CD4-positive, alpha-beta T cell treated with Interleukin-4 for 1 hour (primary cell): ENCODE results near the gene MCIDAS.

Experiments used
- DNase-seq, 2 donors: peaks; one replicate each; pipeline ENCODE4 v3.0.0-alpha.2; 2020 to 2022

MCIDAS gene

GRCh38 chr5:55222092-55222984 is 4.8 kb downstream of the MCIDAS start:
- DNase-seq: no peak

- no peak for DNase-seq
Measured at GRCh38 chr5:55220433-55221185, 6.5 kb downstream of the MCIDAS start.

- DNase-seq: no peak
Measured at GRCh38 chr5:55219770-55220169, 7.3 kb downstream of the MCIDAS start.

DNA sequence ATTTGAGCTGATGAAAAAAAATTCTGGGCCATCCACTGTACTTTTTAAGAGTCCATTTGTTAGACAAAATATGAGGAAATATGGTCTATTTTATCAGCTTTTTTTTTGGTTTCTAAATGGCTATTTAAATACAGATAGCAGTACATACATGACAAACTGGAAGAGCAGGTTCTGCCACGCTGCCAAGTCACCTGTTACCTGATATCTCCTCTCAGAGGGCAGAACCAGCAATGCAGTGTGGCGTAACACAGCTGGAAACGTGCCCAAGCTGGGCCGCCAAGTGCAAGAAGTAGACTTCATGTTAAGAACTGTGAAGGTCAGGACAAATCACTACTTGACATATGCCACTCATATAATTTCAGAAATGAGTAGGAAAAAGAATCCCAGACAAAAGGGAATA is 8.1 kb downstream of the MCIDAS start:
- DNase-seq: no peak

GRCh38 chr5:55211184-55211874 is 15.8 kb downstream of the MCIDAS start:
- no peak for DNase-seq

GRCh38 chr5:55205001-55205400 is 22.1 kb downstream of the MCIDAS start:
- DNase-seq: no peak

GRCh38 chr5:55191165-55191564 is 36.0 kb downstream of the MCIDAS start:
- DNase-seq: no peak

GRCh38 chr5:55188656-55189540 is 38.2 kb downstream of the MCIDAS start:
- no peak for DNase-seq

DNA sequence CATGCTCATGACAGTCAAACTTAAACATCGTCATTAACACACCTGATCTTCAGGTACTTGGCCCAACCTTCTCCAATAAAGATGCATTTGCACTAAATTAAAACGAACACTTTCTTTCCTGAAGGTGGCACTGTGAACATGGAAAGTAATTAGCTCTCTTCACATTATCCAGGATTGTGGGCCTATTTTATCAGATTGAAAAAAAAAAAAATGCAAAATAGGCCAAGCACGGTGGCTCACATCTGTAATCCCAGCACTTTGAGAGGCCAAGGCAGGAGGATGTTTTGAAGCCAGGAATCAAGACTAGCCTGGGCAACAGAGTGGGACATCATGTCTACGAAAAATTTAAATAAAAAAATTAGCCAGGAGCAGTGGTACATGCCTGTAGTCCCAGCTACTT is 39.7 kb downstream of the MCIDAS start:
- no peak for DNase-seq

GRCh38 chr5:55180016-55180415 is 47.1 kb downstream of the MCIDAS start:
- no peak for DNase-seq

GRCh38 chr5:55177078-55177477 is 50.0 kb downstream of the MCIDAS start:
- DNase-seq: no peak

- DNase-seq: no peak
Measured at GRCh38 chr5:55176176-55176818, 50.8 kb downstream of the MCIDAS start.

DNA sequence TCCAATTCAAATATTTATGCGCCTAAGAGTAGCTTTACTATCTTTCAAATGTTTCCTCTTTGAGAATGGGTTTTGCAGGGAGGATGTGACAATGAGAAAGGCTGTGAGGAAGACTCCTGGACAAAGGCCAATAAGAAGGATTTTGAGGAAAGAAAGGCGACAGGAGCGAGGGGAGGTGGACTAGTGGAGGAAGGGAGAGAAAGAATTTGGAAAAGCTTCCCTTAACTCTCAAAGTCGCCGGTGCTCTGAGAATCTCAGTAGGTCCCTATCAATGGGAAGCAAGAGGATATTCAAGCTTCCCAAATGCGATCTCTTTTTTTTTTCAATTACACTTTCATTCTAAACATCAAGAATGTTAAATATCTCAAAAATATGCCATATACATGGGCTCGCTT is 51.3 kb downstream of the MCIDAS start:
- DNase-seq: no peak

DNA sequence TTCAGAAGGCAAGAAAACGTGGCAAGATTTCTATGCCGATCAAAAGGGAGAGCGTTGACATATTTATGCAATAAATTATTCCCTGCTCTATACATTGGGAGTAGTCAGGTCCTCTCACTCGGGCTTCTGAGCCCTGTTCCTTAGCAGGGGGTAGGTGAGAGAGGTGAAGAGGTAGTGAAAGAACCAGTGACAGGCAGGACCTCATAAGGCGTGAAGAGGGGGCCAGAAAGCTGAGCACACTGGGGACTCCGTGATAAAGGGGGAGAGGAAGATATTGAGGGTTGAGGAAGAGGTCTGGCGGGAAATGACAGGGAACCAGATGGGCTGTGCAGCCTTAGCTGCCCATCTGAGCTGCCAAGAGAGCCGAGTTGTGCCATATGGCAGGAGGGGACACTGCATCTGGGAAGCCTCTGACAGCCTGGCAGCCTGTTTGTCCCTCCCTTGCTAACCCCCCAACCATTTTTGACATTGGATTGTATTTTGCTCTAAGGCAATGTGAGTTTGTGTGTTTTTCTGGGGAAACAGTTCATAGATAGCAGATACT is 53.4 kb downstream of the MCIDAS start:
- DNase-seq: no peak

DNA sequence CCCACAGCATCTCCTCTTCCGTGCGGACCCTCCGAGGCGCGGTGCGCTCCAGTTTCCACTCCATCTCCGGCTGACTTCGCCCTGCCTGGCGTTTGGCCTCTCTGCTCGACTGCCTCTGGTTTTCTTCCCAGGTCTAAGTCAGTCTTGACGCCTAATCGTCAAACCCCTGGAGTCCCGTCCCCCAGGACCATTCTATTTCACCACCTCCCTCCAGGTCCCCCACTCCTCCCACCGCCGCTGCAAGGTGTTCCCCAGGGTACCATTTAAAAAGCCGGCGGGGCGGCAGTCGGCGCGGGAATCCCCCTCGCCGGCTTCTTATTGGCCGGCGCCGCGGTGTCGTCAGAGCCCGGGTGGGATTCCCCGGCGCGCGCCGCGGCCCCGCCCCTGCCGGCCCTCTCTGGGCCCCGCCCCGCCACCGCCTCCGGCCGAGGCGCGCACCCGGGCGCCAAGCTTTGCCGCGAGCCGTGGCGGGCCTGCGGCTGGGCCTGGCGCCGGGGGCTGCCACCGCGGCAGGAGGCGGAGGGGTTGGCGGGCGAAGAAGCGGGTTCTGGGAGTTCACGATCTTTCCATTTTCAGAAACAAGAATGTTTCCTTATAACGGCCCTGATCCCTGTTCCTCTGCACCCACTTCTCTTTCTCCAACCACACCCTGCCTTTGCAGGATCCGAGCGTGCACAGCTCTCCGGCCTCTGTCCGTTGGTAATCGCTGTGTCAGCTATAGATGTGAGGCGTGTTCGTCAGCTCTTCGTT is 54.0 kb downstream of the MCIDAS start, which contains the start of gene CDC20B:
Gene CDC20B (minus strand): TSS at position 241 of the 750 bp plus-strand sequence. CDS start 177 bp downstream, at position 64.
- peak; percentile 81 to 83 for DNase-seq

DNA sequence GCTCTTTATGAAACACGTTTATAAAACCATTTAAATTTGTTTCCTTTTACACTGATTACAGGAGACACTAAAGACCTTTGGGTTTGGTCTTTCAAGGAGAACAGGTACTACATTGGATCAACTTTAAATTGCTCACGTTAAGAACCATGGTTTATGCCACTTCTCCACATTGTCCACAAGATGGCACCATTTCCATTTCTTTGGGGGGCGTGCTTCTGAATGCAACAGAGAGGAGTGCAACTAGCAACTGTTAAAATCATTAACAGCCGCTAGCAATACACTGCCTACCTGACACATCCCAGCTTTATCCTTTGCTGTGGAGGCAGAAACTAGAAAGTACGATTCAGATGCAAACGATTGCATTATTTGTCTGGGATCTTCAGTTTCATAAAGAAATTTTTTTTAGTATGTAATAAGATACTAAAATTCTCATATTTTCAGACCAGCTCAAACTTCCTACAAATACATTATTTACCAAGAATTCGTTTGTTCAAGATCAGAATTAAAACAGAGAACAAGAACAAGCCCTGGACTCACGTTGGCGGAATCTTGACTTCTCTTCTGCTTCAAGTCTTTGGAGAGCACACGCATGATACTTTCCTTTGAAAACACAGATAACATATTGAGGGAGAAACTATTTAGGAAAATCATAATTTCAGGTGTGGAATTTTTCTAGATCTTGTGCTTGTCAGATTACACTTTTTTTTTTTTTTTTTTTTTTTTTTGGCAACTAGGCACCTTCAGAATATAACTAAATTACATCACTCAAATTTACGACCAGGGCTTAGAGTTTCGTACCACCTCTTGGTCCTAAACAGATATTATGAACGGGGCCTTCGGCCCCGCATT is 54.8 kb downstream of the MCIDAS start:
- DNase-seq: peak; percentile 77 to 86

GRCh38 chr5:55171471-55171870 is 55.6 kb downstream of the MCIDAS start:
- DNase-seq: no peak
